ENCODE data around the gene BANK1.

- TF ChIP-seq, protein P1, sequence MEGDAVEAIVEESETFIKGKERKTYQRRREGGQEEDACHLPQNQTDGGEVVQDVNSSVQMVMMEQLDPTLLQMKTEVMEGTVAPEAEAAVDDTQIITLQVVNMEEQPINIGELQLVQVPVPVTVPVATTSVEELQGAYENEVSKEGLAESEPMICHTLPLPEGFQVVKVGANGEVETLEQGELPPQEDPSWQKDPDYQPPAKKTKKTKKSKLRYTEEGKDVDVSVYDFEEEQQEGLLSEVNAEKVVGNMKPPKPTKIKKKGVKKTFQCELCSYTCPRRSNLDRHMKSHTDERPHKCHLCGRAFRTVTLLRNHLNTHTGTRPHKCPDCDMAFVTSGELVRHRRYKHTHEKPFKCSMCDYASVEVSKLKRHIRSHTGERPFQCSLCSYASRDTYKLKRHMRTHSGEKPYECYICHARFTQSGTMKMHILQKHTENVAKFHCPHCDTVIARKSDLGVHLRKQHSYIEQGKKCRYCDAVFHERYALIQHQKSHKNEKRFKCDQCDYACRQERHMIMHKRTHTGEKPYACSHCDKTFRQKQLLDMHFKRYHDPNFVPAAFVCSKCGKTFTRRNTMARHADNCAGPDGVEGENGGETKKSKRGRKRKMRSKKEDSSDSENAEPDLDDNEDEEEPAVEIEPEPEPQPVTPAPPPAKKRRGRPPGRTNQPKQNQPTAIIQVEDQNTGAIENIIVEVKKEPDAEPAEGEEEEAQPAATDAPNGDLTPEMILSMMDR (IDR thresholded peaks at IDR 0.05; ENCODE audit: borderline replicate concordance, extremely low read depth, low read length, poor library complexity, severe bottlenecking), result no peak
- TF ChIP-seq EZH2 (IDR thresholded peaks at IDR 0.05; ENCODE audit: borderline replicate concordance, low read depth, low read length, severe bottlenecking), result no peak
Measured at GRCh38 chr4:101970547-101971155, 180.1 kb downstream of the BANK1 start.
